IPS-18c (cell line): ENCODE results near the gene MPHOSPH9.

Experiments used
- H3K4me3 ChIP-seq: 2 replicates; pipeline ENCODE4 v1.7.0; 2013; ENCODE audit warnings: low read depth, mild to moderate bottlenecking, low read length, moderate library complexity; ENCODE audit not compliant: insufficient read depth
- H3K9me3 ChIP-seq: one replicate; pipeline ENCODE4 v1.6.1; 2013; ENCODE audit warnings: mild to moderate bottlenecking, low read length, moderate library complexity; ENCODE audit not compliant: control insufficient read depth, insufficient read depth

Gene MPHOSPH9

DNA sequence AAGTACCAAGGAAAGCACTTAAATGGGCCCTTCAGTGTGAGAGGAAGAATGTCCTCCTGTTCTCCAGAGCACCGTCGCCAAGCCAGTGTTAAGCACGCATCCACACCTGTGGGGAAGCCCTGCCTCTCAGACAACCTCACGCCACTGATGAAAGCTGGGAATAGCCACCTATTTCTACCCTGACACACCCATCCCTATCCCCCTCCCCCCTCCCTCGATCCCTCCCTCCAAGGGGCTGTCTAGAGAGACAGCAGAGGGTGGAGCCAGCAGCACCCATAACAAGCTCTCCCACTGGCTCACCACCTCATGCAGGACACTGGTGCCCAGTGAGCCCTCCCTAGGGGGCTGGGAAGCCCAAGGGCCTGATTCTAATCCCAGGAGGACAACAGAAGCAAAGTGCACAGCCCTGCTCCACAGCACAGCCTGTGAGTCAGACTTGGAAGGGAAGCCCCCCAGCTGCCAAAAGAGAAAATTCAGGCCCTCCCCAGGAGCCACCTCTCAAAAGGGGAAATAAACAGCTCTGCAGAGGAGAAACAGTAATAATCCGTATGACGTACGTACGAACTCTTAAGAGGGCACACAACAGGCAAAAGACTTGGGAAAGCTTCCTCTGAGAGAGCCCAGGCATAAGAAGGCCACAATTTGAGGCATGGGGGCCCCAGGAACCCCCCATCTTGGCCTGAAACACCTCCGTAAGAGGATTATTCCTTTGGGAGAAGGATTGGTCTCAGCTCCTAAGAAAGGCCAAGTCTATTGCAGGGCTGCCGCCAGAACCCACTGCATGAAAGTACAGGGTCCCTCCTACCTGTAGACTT, 89.8 kb downstream of the MPHOSPH9 start:
- H3K4me3 ChIP-seq = no peak overlapping the region
- H3K9me3 ChIP-seq = no peaks in the 10 kb centered on the region

DNA sequence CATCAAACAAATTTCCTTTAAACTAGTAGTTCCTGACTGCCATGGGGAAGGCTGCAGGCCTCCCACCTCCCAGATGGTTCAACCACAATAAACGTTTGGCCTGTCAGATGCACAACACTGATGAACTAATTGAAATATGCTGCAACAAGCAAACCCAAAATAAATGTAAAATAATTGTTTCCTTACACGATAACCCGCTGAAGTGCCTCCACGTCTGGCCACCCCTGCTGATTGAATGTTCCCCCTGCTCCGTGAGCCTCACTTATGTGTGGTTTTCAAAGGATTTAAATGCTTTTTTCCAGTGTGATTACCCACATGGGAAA, 90.5 kb downstream of the MPHOSPH9 start:
- H3K4me3 ChIP-seq = no peak overlapping the region
- H3K9me3 ChIP-seq = no peaks in the 10 kb centered on the region

DNA sequence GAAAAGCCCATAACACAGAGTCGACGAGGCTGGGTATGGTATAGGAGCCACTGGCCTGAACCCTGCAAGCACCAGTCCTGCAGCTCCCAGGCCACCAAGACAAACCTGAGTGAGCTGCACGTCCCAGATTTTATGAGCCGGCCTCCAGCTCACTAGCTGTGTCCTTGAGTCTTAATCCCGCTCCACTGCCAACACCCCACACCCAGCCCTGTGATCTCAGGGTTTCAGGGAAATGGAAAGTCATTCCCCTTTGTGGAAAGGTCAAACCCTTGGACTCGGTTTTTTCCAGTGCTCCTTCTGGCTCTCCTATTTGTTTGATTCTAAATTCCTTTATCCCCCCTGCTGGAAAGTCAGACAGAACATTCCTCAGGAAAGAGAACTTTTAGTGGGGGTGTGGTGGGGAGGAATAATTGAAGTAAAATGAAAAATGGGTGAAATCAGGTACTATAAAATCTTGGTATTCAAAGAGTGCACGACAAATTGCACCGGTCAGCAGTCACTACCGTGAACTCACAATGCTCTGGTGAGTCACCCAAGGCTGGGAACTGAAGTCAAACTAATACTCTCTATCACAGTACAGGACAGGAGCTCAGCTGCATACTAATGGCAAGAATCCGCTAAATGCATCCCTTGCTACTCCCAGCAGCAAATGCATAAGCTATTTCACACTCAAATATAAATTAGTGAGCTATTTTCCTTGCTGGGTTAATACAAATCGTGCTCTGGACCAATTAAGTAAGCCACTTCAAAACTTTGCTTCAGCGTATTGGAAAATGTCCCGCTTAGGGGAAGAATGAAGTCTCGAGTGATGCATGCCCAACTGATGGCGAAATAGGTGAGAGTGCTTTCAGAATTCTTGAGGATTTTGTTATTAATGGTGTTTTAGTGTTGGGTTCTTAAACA, 91.1 kb downstream of the MPHOSPH9 start:
- no peak overlapping the region for H3K4me3 ChIP-seq

DNA sequence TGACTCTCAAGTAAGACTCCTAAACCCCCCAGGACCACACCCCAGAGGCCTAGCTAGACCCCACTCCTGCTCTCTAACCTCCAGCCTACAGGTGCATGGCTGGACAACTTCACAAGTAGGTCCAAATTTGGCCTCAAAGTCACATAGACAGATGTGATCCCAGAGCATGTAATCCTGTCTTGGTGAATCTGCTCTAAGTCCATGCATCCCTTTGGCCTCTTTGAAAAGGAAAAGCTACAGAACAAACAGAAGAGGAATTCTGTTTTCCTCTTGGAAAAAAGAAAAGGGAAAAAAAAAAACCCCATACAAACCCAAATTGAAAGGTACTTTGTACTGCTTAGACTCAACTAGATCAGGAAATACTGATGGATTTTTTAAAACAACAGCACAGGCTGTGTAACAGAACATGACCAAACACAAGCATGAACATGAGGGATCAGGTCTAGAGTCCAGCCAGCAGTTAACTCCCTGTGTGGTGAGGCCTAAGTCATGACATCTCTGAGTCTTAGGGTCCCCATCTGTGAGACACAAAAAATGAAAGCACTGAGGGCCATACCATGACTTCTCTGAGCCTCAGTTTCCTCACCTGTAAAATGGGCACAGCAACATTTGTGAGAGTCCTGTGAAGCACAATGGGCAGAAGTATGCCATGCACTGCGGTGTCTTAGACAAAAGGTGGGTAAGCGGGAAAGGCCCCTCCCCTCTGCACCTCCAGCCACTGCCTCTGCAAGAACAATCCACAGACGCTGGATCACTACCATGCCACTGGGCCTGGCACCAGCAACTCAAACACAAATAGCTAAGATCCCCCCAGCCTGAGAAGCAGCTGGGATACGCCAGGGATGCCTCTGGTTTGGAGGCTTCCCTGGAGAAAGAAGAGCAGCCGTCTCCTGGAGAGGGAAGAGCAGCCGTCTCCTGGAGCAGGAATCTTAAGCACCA, 92.0 kb downstream of the MPHOSPH9 start:
- H3K4me3 ChIP-seq = no peak overlapping the region
- no peaks in the 10 kb centered on the region for H3K9me3 ChIP-seq

More for the DNA sequence above, 91.1 kb downstream of the MPHOSPH9 start:
- H3K9me3 ChIP-seq = no peaks in the 10 kb centered on the region

DNA sequence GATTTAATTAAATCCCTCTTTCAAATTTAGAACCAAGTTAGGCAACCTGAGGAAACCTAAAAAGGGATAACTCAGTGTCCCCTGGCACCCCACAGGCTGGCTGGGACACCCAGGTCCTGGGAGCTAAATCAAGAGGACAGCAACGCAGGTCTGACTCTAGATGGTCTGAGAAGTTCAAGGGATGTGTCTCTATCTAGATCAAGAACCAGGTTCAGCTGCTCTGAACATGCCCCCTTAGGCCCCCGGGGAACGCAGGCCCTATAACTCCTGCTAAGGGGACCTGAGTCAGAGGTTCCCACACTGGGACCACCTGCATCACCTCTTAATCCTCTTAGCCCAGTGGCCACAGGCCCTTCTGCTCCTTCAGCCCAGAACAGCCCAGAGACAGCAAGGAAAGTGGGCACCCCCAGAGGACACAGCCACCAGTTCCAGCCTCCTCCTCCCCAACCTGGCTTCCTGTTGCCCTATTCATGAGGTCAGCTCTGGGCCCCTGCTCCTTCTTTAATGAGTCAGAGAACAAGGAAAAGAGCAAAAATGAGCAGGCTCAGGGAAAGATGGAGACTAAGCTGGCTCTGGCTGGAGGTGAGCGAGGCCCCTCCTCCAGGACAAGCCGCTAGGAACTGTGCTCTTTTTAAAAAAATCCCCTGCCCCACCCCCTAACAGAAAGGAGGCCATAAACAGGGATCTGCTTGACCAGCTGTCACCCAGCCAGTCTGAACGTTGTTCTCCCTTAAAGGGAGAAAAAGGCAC, 92.8 kb downstream of the MPHOSPH9 start:
- H3K4me3 ChIP-seq = no peak overlapping the region; the same call in 1 of the 2 replicates
- H3K9me3 ChIP-seq = no peaks in the 10 kb centered on the region

DNA sequence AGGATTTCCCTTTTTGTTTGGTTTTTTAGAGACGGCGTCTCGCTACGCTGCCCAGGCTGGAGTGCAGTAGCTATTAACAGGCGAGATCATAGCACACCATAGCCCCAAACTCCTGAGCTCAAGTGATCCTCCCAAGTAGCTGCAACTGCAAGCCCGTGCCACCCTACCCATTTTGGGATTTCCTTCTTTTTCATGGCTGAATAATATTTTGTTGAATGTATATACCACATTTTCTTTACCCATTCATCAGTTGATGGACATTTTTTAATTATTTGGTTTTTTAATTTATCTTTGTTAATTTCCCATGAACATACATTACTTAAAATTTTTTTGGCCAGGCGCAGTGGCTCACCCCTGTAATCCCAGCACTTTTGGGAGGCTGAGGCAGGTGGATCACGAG, 97.3 kb downstream of the MPHOSPH9 start:
- Histone ChIP-seq H3K9me3 (no peaks in the 10 kb centered on the region), H3K4me3 (no peak overlapping the region)

DNA sequence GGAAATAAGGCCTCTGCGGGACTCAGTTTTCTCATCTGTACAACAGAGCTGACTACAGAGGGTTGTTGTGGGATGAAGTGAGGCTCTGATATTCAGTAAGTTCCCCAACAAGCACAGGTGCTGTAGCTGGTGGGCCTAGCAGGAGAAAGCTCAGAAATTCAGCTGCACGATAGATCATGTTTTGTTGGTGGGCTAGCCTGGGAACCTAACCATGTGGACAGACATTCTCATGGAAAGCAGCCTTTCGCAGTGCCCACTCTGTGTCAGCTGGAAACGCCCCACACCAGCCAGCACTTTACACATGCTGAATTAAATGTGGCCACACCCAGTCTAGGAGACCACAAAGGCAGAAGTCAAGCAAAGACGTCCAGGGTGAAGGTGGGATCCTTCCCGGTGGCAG, 98.1 kb downstream of the MPHOSPH9 start:
- H3K4me3 ChIP-seq = no peak overlapping the region
- H3K9me3 ChIP-seq = no peaks in the 10 kb centered on the region

DNA sequence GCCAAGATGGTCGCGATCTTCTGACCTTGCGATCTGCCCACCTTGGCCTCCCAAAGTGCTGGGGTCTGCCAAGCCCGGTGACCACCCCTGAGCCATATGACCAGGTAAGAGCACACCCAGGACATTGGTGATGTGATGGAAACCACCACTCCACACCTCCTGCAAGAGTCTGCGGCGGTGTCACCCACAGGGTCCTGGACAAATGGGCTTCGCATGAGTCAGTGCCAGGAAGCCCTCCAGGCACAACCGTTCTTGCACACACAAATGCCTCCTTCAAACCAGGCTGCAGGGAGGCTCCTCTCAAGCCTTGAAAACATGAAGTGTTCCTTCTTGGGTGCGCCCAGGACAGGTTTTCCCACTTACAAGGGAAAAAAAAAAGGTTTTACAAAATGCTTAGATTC, 98.7 kb downstream of the MPHOSPH9 start:
- H3K4me3 ChIP-seq = no peak overlapping the region
- no peaks in the 10 kb centered on the region for H3K9me3 ChIP-seq

DNA sequence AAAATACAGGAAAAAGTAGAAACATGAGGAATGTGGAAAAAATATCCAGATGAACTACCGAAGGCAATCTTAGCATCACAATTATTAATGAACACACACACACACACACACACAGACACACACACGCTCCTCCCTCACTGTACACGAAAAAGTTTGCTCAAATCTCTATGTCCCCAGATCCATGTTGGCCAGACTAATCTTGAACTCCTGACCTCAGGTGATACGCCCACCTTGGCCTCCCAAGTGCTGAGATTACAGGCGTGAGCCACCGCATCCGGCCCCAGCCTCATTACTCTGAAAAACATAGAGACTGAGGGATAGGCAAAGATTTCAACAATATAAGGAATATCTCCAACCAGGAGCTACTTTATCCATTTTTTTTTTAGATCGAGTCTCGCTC, 99.2 kb downstream of the MPHOSPH9 start:
- Histone ChIP-seq H3K4me3 (no peak overlapping the region), H3K9me3 (no peaks in the 10 kb centered on the region)

DNA sequence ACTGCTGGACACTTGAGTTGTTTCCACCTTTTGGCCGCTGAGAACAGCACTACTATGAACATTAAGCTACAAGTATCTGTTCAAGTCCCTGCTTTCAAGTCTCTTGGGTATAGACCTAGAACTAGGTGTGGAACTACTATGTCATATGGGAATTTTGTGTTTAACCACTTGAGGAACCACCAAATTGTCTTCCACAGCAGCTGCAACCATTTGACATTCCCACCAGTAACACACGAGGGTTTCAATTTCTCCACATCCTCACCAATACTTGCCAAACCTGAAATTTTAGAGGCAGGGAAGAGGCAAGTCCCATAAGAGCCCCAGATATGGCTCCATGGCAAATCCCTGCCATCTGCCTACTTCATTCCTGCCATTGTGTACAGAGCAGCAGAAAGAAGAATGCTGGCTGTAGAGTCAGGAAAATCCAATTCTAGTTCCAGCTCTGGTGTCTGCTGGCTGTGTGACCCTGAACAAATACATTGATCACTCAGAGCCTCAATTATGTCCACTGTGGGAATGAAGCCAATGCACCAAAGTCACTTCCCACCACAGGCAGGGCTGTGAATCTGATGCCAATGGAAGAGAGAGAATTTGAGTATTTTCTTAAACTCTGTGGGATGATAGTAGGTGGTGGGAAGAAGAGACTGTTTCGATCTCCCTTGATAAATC, 99.9 kb downstream of the MPHOSPH9 start:
- Histone ChIP-seq H3K4me3 (no peak overlapping the region), H3K9me3 (no peaks in the 10 kb centered on the region)

DNA sequence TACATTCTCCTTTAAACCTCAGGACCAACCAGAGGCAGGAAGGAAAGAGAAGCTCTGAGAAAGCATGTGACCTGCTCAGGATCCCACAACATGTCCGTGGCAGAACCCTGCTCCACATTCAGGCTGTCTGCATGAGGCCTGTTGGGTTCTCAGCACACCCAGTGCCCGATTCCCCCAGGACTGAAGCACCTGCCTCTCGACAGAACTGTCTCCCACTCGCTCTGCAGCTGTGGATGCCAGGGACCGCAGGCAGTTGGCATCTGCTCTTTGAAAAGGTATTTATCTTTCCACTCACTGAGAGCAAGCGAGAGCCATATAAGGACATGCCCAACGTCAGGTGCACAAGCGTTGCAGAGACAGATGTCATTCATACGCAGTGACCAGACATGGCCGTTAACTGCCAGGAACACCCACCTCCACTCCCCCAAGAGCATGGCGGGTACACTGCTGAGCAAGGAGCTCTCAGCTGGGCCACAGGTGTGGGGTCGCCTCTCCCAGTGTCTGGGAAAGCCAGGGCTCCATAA, 101.0 kb downstream of the MPHOSPH9 start:
- H3K4me3 ChIP-seq = no peak overlapping the region
- no peaks in the 10 kb centered on the region for H3K9me3 ChIP-seq

DNA sequence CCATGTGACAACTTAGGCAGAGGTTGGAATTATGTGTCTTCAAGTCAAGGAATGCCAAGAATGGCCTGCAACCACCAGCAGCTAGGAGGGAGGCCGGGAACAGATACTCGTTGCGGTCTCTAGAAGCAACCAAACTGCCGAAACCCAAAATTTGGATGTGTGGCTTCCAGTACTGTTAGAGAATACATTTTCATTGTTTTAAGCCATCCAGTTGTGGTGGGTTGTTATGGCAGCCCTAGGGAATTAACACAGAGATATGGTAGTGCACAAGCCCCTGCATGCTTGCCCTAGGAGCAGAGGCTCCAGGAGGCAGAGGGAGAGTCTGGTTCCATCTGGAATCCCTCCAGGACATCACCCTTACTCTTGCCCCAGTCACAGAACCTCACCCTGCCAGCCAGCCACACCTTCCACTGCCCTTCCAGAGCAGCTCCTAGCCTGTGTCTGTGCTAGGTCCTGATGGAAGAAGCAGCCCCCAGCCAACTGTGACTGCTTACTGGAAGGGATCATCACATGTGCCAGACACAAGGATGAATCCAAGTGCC, 101.6 kb downstream of the MPHOSPH9 start:
- Histone ChIP-seq H3K4me3 (no peak overlapping the region), H3K9me3 (no peaks in the 10 kb centered on the region)

DNA sequence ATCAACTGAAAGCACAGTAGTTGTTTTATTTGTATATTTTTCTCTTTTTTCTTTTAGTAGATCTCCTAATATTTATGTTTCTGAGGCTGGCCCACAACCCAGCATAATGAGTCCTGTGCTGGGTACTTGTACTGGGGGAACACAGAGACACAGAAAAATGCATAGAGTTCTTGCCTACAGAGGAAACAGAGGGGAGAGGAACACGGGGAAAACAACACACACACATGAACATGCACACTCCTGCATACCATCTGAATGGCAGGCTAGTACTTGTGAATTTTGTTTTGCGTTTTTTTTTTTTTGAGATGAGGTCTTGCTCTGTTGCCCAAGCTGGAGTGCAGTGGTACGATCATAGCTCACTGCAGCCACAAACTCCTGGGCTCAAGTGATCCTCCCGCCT, 103.3 kb downstream of the MPHOSPH9 start:
- H3K4me3 ChIP-seq = no peak overlapping the region
- no peaks in the 10 kb centered on the region for H3K9me3 ChIP-seq

DNA sequence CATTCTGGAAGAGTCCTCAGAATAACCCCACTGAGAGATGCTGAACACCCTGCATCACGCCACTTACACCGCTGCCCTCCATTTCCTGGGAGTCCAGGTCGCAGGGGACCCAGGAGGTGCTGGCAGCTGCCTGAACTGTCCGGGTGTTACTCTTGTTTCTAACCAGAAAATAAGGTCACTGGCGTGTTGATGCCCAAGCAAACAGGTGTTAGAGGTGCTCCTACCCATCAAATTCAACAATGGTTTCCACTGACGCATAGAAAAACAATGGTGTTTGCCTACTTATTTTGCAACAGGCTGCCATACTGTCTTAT, 105.8 kb downstream of the MPHOSPH9 start:
- no peak overlapping the region for H3K4me3 ChIP-seq

DNA sequence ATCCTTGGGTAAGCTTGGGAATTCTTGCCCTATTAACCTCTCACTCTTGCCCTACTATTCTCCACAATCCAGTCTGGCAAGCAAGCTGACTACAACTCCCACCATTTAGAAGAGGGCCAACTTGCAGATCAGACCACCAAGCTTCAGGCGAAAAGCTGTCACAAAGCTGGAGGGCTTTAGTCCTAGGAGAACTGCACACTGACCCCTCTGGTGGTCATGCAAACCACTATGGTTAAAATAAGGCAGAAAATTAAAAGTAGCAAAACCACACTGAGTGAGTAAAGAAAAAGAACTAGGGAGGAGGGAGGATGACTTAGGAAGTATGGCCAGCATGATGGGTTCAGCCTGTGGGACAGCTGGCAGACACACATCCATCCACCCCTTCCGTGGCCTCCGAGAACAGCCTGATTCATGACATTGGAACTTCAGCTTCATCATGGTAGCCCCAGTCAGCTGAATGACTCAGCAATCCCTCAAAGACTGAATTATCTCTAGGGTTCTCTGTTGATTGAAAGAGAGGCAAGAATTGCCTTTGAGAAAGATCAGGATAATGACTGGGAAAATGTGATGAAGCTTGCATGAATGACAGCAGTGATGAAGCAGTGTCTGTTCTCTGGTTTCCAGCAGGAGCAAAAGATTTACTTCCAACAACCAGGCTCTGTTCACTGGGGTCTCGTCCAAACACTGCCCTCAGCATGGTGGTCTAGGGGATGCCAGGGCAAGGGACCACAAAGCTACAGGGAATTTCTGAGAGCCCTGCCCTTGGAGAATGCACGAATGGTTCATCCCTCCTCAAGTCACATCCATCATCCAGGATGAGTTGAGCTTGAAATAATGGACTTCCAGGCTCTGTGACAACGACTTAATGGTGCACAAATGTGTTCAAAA, 106.4 kb downstream of the MPHOSPH9 start:
- Histone ChIP-seq H3K9me3 (no peaks in the 10 kb centered on the region), H3K4me3 (no peak overlapping the region)

More for the DNA sequence above, 105.8 kb downstream of the MPHOSPH9 start:
- H3K9me3 ChIP-seq = no peaks in the 10 kb centered on the region
